Measurements from ENCODE around the gene PTPRO.

The PTPRO gene

GRCh38 chr12:15540005-15540404 is 217.7 kb downstream of the PTPRO start:
- H4K20me1 ChIP-seq (ENCODE audit: control insufficient read depth, insufficient read depth, low read depth, low read length): no peaks in the 10 kb centered on the region
- no peak for TF ChIP-seq EZH2phosphoT487 (IDR thresholded peaks at IDR 0.05; ENCODE audit: borderline replicate concordance, low read length)
- no peaks in the 10 kb centered on the region for H3K36me3 ChIP-seq (ENCODE audit: control insufficient read depth, low read length)
- H3K4me1 ChIP-seq (ENCODE audit: control insufficient read depth, low read length): peaks cover 6% of the 10 kb centered on the region
- H3K9me3 ChIP-seq (ENCODE audit: control insufficient read depth, insufficient read depth, low read length): no peaks in the 10 kb centered on the region
- H3K79me2 ChIP-seq (ENCODE audit: control insufficient read depth, low read length): no peaks in the 10 kb centered on the region
- no peaks in the 10 kb centered on the region for H3K9me2 ChIP-seq (replicated peaks; ENCODE audit: control insufficient read depth, low read length)
- H3K27me3 ChIP-seq (ENCODE audit: control insufficient read depth, low read length): no peaks in the 10 kb centered on the region
- no peak overlapping the region for H3K4me2 ChIP-seq (ENCODE audit: low read length)
- H3F3A ChIP-seq (ENCODE audit: control insufficient read depth, insufficient read depth): no peaks in the 10 kb centered on the region
- H3K4me3 ChIP-seq (ENCODE audit: low read length): no peak overlapping the region
- H3K27ac ChIP-seq (ENCODE audit: low read depth, low read length): no peak overlapping the region

- Histone ChIP-seq H3K9me2 (replicated peaks; ENCODE audit: control insufficient read depth, low read length) (no peaks in the 10 kb centered on the region), H3F3A (ENCODE audit: control insufficient read depth, insufficient read depth) (no peaks in the 10 kb centered on the region), H3K27ac (ENCODE audit: low read depth, low read length) (no peak overlapping the region), H3K9me3 (ENCODE audit: control insufficient read depth, insufficient read depth, low read length) (no peaks in the 10 kb centered on the region), H4K20me1 (ENCODE audit: control insufficient read depth, insufficient read depth, low read depth, low read length) (no peaks in the 10 kb centered on the region), H3K79me2 (ENCODE audit: control insufficient read depth, low read length) (no peaks in the 10 kb centered on the region), H3K27me3 (ENCODE audit: control insufficient read depth, low read length) (no peaks in the 10 kb centered on the region), H3K4me1 (ENCODE audit: control insufficient read depth, low read length) (peaks cover 11% of the 10 kb centered on the region), H3K4me3 (ENCODE audit: low read length) (no peak overlapping the region), H3K36me3 (ENCODE audit: control insufficient read depth, low read length) (no peaks in the 10 kb centered on the region), H3K4me2 (ENCODE audit: low read length) (no peak overlapping the region)
- no peak for TF ChIP-seq EZH2phosphoT487 (IDR thresholded peaks at IDR 0.05; ENCODE audit: borderline replicate concordance, low read length)
- no peak for TF ChIP-seq CTCF (IDR thresholded peaks at IDR 0.05; ENCODE audit: low read depth, low read length, poor library complexity, severe bottlenecking)
Measured at GRCh38 chr12:15540469-15540872, 218.2 kb downstream of the PTPRO start.

- H3K9me3 ChIP-seq (ENCODE audit: control insufficient read depth, insufficient read depth, low read length): no peaks in the 10 kb centered on the region
- no peak for TF ChIP-seq CTCF (IDR thresholded peaks at IDR 0.05; ENCODE audit: low read depth, low read length, poor library complexity, severe bottlenecking)
- TF ChIP-seq EZH2phosphoT487 (IDR thresholded peaks at IDR 0.05; ENCODE audit: borderline replicate concordance, low read length): no peak
- H3K79me2 ChIP-seq (ENCODE audit: control insufficient read depth, low read length): no peaks in the 10 kb centered on the region
- no peaks in the 10 kb centered on the region for H3K27me3 ChIP-seq (ENCODE audit: control insufficient read depth, low read length)
- no peak overlapping the region for H3K4me3 ChIP-seq (ENCODE audit: low read length)
- H3K4me1 ChIP-seq (ENCODE audit: control insufficient read depth, low read length): peaks cover 27% of the 10 kb centered on the region
- H3F3A ChIP-seq (ENCODE audit: control insufficient read depth, insufficient read depth): peaks cover 3% of the 10 kb centered on the region; the same call in 1 of the 2 replicates
- H3K4me2 ChIP-seq (ENCODE audit: low read length): no peak overlapping the region
- no peaks in the 10 kb centered on the region for H3K9me2 ChIP-seq (replicated peaks; ENCODE audit: control insufficient read depth, low read length)
- no peak overlapping the region for H3K27ac ChIP-seq (ENCODE audit: low read depth, low read length)
- H4K20me1 ChIP-seq (ENCODE audit: control insufficient read depth, insufficient read depth, low read depth, low read length): no peaks in the 10 kb centered on the region
- H3K36me3 ChIP-seq (ENCODE audit: control insufficient read depth, low read length): no peaks in the 10 kb centered on the region
Measured at GRCh38 chr12:15541996-15542631, 219.8 kb downstream of the PTPRO start.

- Histone ChIP-seq H3F3A (ENCODE audit: control insufficient read depth, insufficient read depth) (peaks cover 3% of the 10 kb centered on the region; the same call in 1 of the 2 replicates), H3K27ac (ENCODE audit: low read depth, low read length) (no peak overlapping the region), H3K27me3 (ENCODE audit: control insufficient read depth, low read length) (no peaks in the 10 kb centered on the region), H4K20me1 (ENCODE audit: control insufficient read depth, insufficient read depth, low read depth, low read length) (no peaks in the 10 kb centered on the region), H3K36me3 (ENCODE audit: control insufficient read depth, low read length) (no peaks in the 10 kb centered on the region), H3K4me1 (ENCODE audit: control insufficient read depth, low read length) (peaks cover 35% of the 10 kb centered on the region), H3K4me2 (ENCODE audit: low read length) (no peak overlapping the region), H3K9me2 (replicated peaks; ENCODE audit: control insufficient read depth, low read length) (no peaks in the 10 kb centered on the region), H3K4me3 (ENCODE audit: low read length) (no peak overlapping the region), H3K9me3 (ENCODE audit: control insufficient read depth, insufficient read depth, low read length) (no peaks in the 10 kb centered on the region), H3K79me2 (ENCODE audit: control insufficient read depth, low read length) (no peaks in the 10 kb centered on the region)
- TF ChIP-seq EZH2phosphoT487 (IDR thresholded peaks at IDR 0.05; ENCODE audit: borderline replicate concordance, low read length) (no peak), CTCF (IDR thresholded peaks at IDR 0.05; ENCODE audit: low read depth, low read length, poor library complexity, severe bottlenecking) (no peak)
Measured at GRCh38 chr12:15543347-15543746, 221.0 kb downstream of the PTPRO start.
